BLaER1 (cell line): Measurements from ENCODE around the gene KCNG4.

Experiments used
- H3K27ac ChIP-seq: shearing (Covaris generic); formaldehyde crosslinking; 2 replicates; pipeline ENCODE4 v1.8.1; 2022
- H3K27me3 ChIP-seq: shearing (Covaris generic); formaldehyde crosslinking; 2 replicates; pipeline ENCODE4 v1.8.1; 2022
- H3K36me3 ChIP-seq: shearing (Covaris generic); formaldehyde crosslinking; 2 replicates; pipeline ENCODE4 v1.8.1; 2022
- H3K4me1 ChIP-seq: shearing (Covaris generic); formaldehyde crosslinking; 2 replicates; pipeline ENCODE4 v1.8.1; 2022
- H3K4me2 ChIP-seq: shearing (Covaris generic); formaldehyde crosslinking; 2 replicates; pipeline ENCODE4 v1.8.1; 2022
- H3K4me3 ChIP-seq: shearing (Covaris generic); formaldehyde crosslinking; 2 replicates; pipeline ENCODE4 v1.8.1; 2022
- H3K9ac ChIP-seq: shearing (Covaris generic); formaldehyde crosslinking; 2 replicates; pipeline ENCODE4 v1.8.1; 2022
- H3K9me3 ChIP-seq: shearing (Covaris generic); formaldehyde crosslinking; 2 replicates; pipeline ENCODE4 v1.8.1; 2022
- H4K20me1 ChIP-seq: shearing (Covaris generic); formaldehyde crosslinking; 2 replicates; pipeline ENCODE4 v1.8.1; 2022
- Cebpa-rat ChIP-seq: shearing (Covaris generic); IDR thresholded peaks from 2 replicates; pipeline ENCODE4 v1.8.1; 2022

The KCNG4 gene

GRCh38 chr16:84277244-84277823 lies 37.5 kb upstream of the KCNG4 start:
- H4K20me1 ChIP-seq = no peaks in the 10 kb centered on the region
- no peaks in the 10 kb centered on the region for H3K4me1 ChIP-seq
- H3K27ac ChIP-seq = no peak overlapping the region
- no peak overlapping the region for H3K9ac ChIP-seq
- TF ChIP-seq Cebpa-rat = no peak
- H3K27me3 ChIP-seq = no peaks in the 10 kb centered on the region
- no peak overlapping the region for H3K4me3 ChIP-seq
- no peaks in the 10 kb centered on the region for H3K9me3 ChIP-seq
- no peaks in the 10 kb centered on the region for H3K36me3 ChIP-seq
- no peak overlapping the region for H3K4me2 ChIP-seq

GRCh38 chr16:84275585-84276151 lies 35.9 kb upstream of the KCNG4 start:
- Histone ChIP-seq H3K9ac (no peak overlapping the region), H3K4me3 (no peak overlapping the region), H3K4me1 (peaks cover 5% of the 10 kb centered on the region; the same call in 1 of the 2 replicates), H4K20me1 (no peaks in the 10 kb centered on the region), H3K4me2 (no peak overlapping the region), H3K27me3 (no peaks in the 10 kb centered on the region), H3K36me3 (no peaks in the 10 kb centered on the region), H3K27ac (no peak overlapping the region), H3K9me3 (no peaks in the 10 kb centered on the region)
- TF ChIP-seq Cebpa-rat = no peak

- no peaks in the 10 kb centered on the region for H3K27me3 ChIP-seq
Measured at GRCh38 chr16:84274515-84274914, 34.7 kb upstream of the KCNG4 start.

GRCh38 chr16:84272740-84273320 lies 33.0 kb upstream of the KCNG4 start:
- no peaks in the 10 kb centered on the region for H4K20me1 ChIP-seq
- H3K27ac ChIP-seq = no peak overlapping the region
- H3K27me3 ChIP-seq = no peaks in the 10 kb centered on the region
- H3K4me1 ChIP-seq = peaks cover 5% of the 10 kb centered on the region; the same call in 1 of the 2 replicates
- no peak overlapping the region for H3K4me3 ChIP-seq
- H3K9me3 ChIP-seq = no peaks in the 10 kb centered on the region
- no peaks in the 10 kb centered on the region for H3K36me3 ChIP-seq
- TF ChIP-seq Cebpa-rat = no peak
- no peak overlapping the region for H3K9ac ChIP-seq
- H3K4me2 ChIP-seq = no peak overlapping the region

More at GRCh38 chr16:84274515-84274914, 34.7 kb upstream of the KCNG4 start:
- Histone ChIP-seq H3K4me3 (no peak overlapping the region), H3K4me1 (peaks cover 5% of the 10 kb centered on the region; the same call in 1 of the 2 replicates), H3K27ac (no peak overlapping the region), H3K36me3 (no peaks in the 10 kb centered on the region), H3K4me2 (no peak overlapping the region), H4K20me1 (no peaks in the 10 kb centered on the region), H3K9ac (no peak overlapping the region), H3K9me3 (no peaks in the 10 kb centered on the region)
- no peak for TF ChIP-seq Cebpa-rat

- Histone ChIP-seq H3K27me3 (no peaks in the 10 kb centered on the region), H4K20me1 (no peaks in the 10 kb centered on the region)
Measured at GRCh38 chr16:84271866-84272265, 32.1 kb upstream of the KCNG4 start.

GRCh38 chr16:84271037-84271436 lies 31.2 kb upstream of the KCNG4 start:
- no peaks in the 10 kb centered on the region for H3K9me3 ChIP-seq
- no peak for TF ChIP-seq Cebpa-rat
- H3K4me3 ChIP-seq = no peak overlapping the region
- no peaks in the 10 kb centered on the region for H4K20me1 ChIP-seq
- no peak overlapping the region for H3K9ac ChIP-seq
- H3K4me1 ChIP-seq = peaks cover 5% of the 10 kb centered on the region; the same call in 1 of the 2 replicates
- no peaks in the 10 kb centered on the region for H3K36me3 ChIP-seq
- H3K4me2 ChIP-seq = no peak overlapping the region
- no peaks in the 10 kb centered on the region for H3K27me3 ChIP-seq
- H3K27ac ChIP-seq = no peak overlapping the region

More at GRCh38 chr16:84271866-84272265, 32.1 kb upstream of the KCNG4 start:
- Histone ChIP-seq H3K4me1 (peaks cover 5% of the 10 kb centered on the region; the same call in 1 of the 2 replicates), H3K36me3 (no peaks in the 10 kb centered on the region), H3K4me2 (no peak overlapping the region), H3K27ac (no peak overlapping the region), H3K4me3 (no peak overlapping the region), H3K9me3 (no peaks in the 10 kb centered on the region), H3K9ac (no peak overlapping the region)
- TF ChIP-seq Cebpa-rat = no peak

- Histone ChIP-seq H3K9ac (no peak overlapping the region), H3K27me3 (no peaks in the 10 kb centered on the region), H3K27ac (no peak overlapping the region), H3K9me3 (no peaks in the 10 kb centered on the region), H3K4me2 (no peak overlapping the region), H3K4me3 (no peak overlapping the region), H3K36me3 (no peaks in the 10 kb centered on the region), H4K20me1 (no peaks in the 10 kb centered on the region), H3K4me1 (peaks cover 5% of the 10 kb centered on the region; the same call in 1 of the 2 replicates)
- TF ChIP-seq Cebpa-rat = no peak
Measured at GRCh38 chr16:84270531-84270930, 30.7 kb upstream of the KCNG4 start.

GRCh38 chr16:84270071-84270470 lies 30.3 kb upstream of the KCNG4 start:
- H3K9me3 ChIP-seq = no peaks in the 10 kb centered on the region
- no peak for TF ChIP-seq Cebpa-rat
- H4K20me1 ChIP-seq = no peaks in the 10 kb centered on the region
- H3K36me3 ChIP-seq = no peaks in the 10 kb centered on the region
- H3K27ac ChIP-seq = no peak overlapping the region
- H3K4me1 ChIP-seq = peaks cover 5% of the 10 kb centered on the region; the same call in 1 of the 2 replicates
- no peak overlapping the region for H3K9ac ChIP-seq
- no peak overlapping the region for H3K4me2 ChIP-seq
- H3K27me3 ChIP-seq = no peaks in the 10 kb centered on the region
- H3K4me3 ChIP-seq = no peak overlapping the region

GRCh38 chr16:84268291-84269040 lies 28.7 kb upstream of the KCNG4 start:
- no peaks in the 10 kb centered on the region for H3K27me3 ChIP-seq
- no peaks in the 10 kb centered on the region for H4K20me1 ChIP-seq
- no peak overlapping the region for H3K9ac ChIP-seq
- TF ChIP-seq Cebpa-rat = no peak
- H3K27ac ChIP-seq = no peak overlapping the region
- no peaks in the 10 kb centered on the region for H3K36me3 ChIP-seq
- no peak overlapping the region for H3K4me2 ChIP-seq
- no peak overlapping the region for H3K4me3 ChIP-seq
- peaks cover 5% of the 10 kb centered on the region; the same call in 1 of the 2 replicates for H3K4me1 ChIP-seq
- no peaks in the 10 kb centered on the region for H3K9me3 ChIP-seq

GRCh38 chr16:84267380-84267779 lies 27.6 kb upstream of the KCNG4 start:
- Histone ChIP-seq H3K9ac (no peak overlapping the region), H3K27me3 (no peaks in the 10 kb centered on the region), H3K4me2 (no peak overlapping the region), H3K4me1 (peaks cover 5% of the 10 kb centered on the region; the same call in 1 of the 2 replicates), H3K9me3 (no peaks in the 10 kb centered on the region), H3K4me3 (no peak overlapping the region), H3K36me3 (no peaks in the 10 kb centered on the region), H3K27ac (no peak overlapping the region), H4K20me1 (no peaks in the 10 kb centered on the region)
- TF ChIP-seq Cebpa-rat = no peak
